ENCODE data around the gene RAP1A.

RAP1A gene

DNA sequence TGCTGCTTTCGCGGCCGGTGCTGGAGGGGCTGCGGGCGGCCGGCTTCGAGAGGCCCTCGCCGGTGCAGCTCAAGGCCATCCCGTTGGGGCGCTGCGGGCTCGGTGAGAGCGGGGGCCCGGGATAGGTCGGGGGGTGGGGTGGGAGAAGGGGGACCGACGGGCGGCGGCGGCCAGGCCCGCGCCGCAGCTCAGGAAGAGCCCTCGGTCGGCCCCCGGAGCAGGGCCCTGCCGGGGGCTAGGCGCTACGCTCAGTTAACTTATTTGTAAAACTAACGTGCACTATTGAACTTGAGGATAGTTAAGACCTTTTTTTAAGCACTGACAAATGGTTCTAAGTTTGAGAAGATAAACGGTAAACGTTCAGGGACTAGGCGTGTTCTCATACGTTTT is 136.5 kb downstream of the RAP1A start:
- peak in 1 of 2 donors; percentile 9 for DNase-seq (ENCODE audit: low read depth in 2 of 2)

DNA sequence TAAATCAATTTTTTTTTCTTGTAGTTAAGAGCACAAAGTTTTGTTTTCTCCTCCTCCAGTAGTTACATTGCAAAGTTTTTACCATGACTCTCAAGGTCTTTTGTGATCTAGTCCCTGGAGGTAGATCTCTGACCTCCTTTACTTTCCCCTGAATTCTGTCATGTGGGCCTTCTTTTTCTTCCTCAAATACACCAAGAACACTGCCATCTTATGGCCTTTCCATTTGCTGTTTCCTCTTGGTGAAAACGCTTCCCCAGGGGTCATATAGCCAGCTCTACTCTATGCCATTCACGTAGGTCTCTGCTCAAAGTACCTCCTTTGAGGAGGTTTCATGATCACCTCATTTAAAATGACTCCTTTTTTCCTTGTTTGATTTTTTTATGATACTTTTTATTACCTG is 138.8 kb downstream of the RAP1A start:
- DNase-seq (ENCODE audit: low read depth in 2 of 2): no peak

DNA sequence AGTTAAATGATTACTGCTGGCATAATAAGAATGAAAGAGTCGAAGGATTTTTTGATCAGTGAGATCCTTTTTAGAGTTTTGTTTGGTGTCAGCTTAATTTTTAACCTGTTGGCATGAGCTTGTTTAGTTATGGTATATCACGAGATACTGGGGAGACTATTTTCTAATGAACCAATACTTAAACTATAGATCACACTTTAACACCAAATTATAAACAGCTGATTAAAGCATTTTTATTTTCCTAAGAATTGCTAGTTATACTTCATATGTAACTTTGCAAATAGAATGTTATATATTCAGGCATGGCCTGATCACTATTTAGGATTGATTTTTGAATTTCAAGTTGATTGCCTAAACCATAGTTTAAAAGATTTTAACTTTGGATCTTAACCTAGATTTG is 142.1 kb downstream of the RAP1A start:
- no peak for DNase-seq (ENCODE audit: low read depth in 2 of 2)

DNA sequence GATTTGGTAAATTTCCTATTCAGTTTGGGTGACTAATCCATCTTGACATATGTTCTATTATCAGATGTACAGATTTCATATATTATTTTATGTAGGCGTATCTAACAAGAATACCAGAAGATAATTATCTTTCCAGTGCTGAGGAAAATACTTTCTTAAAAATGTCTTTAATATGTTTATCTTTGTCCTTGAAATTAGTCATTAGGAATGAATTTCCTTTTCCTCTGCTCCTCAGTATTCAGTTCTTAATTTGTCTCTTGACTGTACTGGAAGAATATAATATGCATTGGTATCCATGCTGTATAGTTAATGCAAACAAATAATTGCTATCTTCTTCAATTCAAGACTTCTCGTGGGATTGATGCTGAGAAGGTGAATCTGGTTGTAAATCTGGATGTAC is 142.7 kb downstream of the RAP1A start:
- no peak for DNase-seq (ENCODE audit: low read depth in 2 of 2)
